WTC11 (cell line): Measurements from ENCODE around the gene ANAPC1.
"Not testable (repeated sequence)": the region's sequence is repeated elsewhere in the genome, so short reads cannot be mapped to it uniquely, and the experiment has no call there.

Experiments used
- CTCF ChIP-seq: fragments of 200-600 bp; IDR thresholded peaks from 2 replicates; pipeline ENCODE4 v1.8.0; 2022; ENCODE audit warnings: antibody characterized with exemption
- EMX1 ChIP-seq: fragments of 250-450 bp; sonication (Bioruptor Pico); IDR thresholded peaks from 2 replicates; pipeline ENCODE4 v1.8.0; 2021; ENCODE audit warnings: mild to moderate bottlenecking
- ETV6 ChIP-seq: sonication (generic); formaldehyde crosslinking; IDR thresholded peaks from 2 replicates; pipeline ENCODE4 v1.8.1; 2022; ENCODE audit warnings: mild to moderate bottlenecking, missing genetic modification reagents
- MAX ChIP-seq: sonication (generic); formaldehyde crosslinking; IDR thresholded peaks from 2 replicates; pipeline ENCODE4 v1.8.0; 2022; ENCODE audit warnings: mild to moderate bottlenecking, missing genetic modification reagents
- NR3C1 ChIP-seq: sonication (generic); formaldehyde crosslinking; conservative IDR thresholded peaks from 2 replicates; pipeline ENCODE4 v1.8.1; 2023; ENCODE audit warnings: low read depth, mild to moderate bottlenecking, missing genetic modification reagents
- USF2 ChIP-seq: sonication (generic); formaldehyde crosslinking; IDR thresholded peaks from 2 replicates; pipeline ENCODE4 v1.8.1; 2023; ENCODE audit warnings: mild to moderate bottlenecking, missing genetic modification reagents, moderate library complexity
- ZNF121 ChIP-seq: sonication (generic); formaldehyde crosslinking; IDR thresholded peaks from 2 replicates; pipeline ENCODE4 v1.8.0; 2023; ENCODE audit warnings: missing genetic modification reagents

- not testable (repeated sequence) for TF ChIP-seq CTCF; ETV6 (CRISPR knock-in tag); NR3C1 (CRISPR knock-in tag); MAX (CRISPR knock-in tag); EMX1 (CRISPR knock-in tag); USF2; ZNF121 (CRISPR knock-in tag)
These were observed 148.6 kb downstream of the ANAPC1 start for GRCh38 chr2:111735420-111735819.
